H1 (cell line): ENCODE data around the gene PLCL2. TPM values are rescaled to one million over a fixed set of nuclear protein-coding genes. Genes with fewer than 3 reads are reported as not detected.

ENCODE experiments used
- CTCF ChIA-PET: fragments of 300-600 bp; sonication (Branson Sonifier 250); formaldehyde crosslinking; loops from one replicate; lab custom pipeline; 2021; ENCODE audit not compliant: partially characterized antibody; lab: Charles Lee
- POLR2A ChIA-PET: fragments of 300-600 bp; sonication (Branson Sonifier 250); formaldehyde crosslinking; loops from one replicate; lab custom pipeline; 2021; ENCODE audit warnings: inconsistent platforms; ENCODE audit not compliant: partially characterized antibody; lab: Charles Lee
- DNase-seq, 2 experiments: peaks; one replicate each; pipeline versions ENCODE4 v3.0.0 to v3.0.0-alpha.2; 2010 to 2022; ENCODE audit warnings: low spot score in 2 of 2, low read depth in 1 of 2, mixed read lengths in 1 of 2
- FAIRE-seq: peaks from 2 replicates; lab custom pipeline; 2011; peaks lifted over from hg19 to GRCh38; lab: Jason Lieb, UNC
- H2AFZ ChIP-seq: 2 replicates; pipeline ENCODE4 v1.8.1; 2012; ENCODE audit warnings: low read length, inconsistent platforms
- H2AK5ac ChIP-seq: 2 replicates; pipeline ENCODE4 v1.6.1; 2013; ENCODE audit warnings: low read depth, low read length
- H2BK120ac ChIP-seq: replicated peaks from 2 replicates; pipeline ENCODE3; 2013; ENCODE audit warnings: low read depth, low read length, inconsistent platforms
- H2BK12ac ChIP-seq: 2 replicates; pipeline ENCODE4 v1.6.1; 2013; ENCODE audit warnings: low read depth, low read length
- H2BK15ac ChIP-seq: 2 replicates; pipeline ENCODE4 v1.6.1; 2013; ENCODE audit warnings: low read length
- H2BK20ac ChIP-seq: 2 replicates; pipeline ENCODE4 v1.6.1; 2013; ENCODE audit warnings: low read length
- H2BK5ac ChIP-seq: 2 replicates; pipeline ENCODE4 v1.6.1; 2013; ENCODE audit warnings: low read depth, low read length
- H3K14ac ChIP-seq: 2 replicates; pipeline ENCODE4 v1.6.1; 2013; ENCODE audit warnings: inconsistent platforms; ENCODE audit not compliant: insufficient read length
- H3K18ac ChIP-seq: 2 replicates; pipeline ENCODE4 v1.6.1; 2013; ENCODE audit warnings: low read length; ENCODE audit errors: extremely low read depth
- H3K23ac ChIP-seq: 2 replicates; pipeline ENCODE4 v1.6.1; 2013; ENCODE audit warnings: inconsistent platforms; ENCODE audit not compliant: insufficient read length
- H3K23me2 ChIP-seq: 2 replicates; pipeline ENCODE4 v1.6.1; 2013; ENCODE audit warnings: low read depth, low read length
- H3K27ac ChIP-seq: 2 replicates; pipeline ENCODE4 v1.6.1; 2011; ENCODE audit warnings: low read depth, low read length, inconsistent platforms
- H3K27me3 ChIP-seq, 4 experiments: replicated peaks in 1 of 4; 1 replicate in 1 of 4; 2 replicates in 3 of 4; pipeline versions ENCODE4 v1.6.1 to v1.8.1; 2011 to 2013; ENCODE audit warnings: low read length in 3 of 4, mild to moderate bottlenecking in 3 of 4, inconsistent platforms in 2 of 4, mixed read lengths in 2 of 4, moderate library complexity in 1 of 4; ENCODE audit not compliant: control insufficient read depth in 3 of 4, insufficient read depth in 3 of 4; ENCODE audit errors: extremely low read depth in 1 of 4
- H3K36me3 ChIP-seq, 4 experiments: 2 replicates each; pipeline versions ENCODE4 v1.6.1 to v1.8.1; 2011 to 2013; ENCODE audit warnings: mild to moderate bottlenecking in 4 of 4, low read length in 3 of 4, moderate library complexity in 2 of 4, control low read depth in 1 of 4, inconsistent platforms in 1 of 4; ENCODE audit not compliant: insufficient read depth in 4 of 4, control insufficient read depth in 2 of 4
- H3K4ac ChIP-seq: replicated peaks from 2 replicates; pipeline ENCODE3; 2013; ENCODE audit warnings: low read length, low read depth, mixed read lengths, inconsistent platforms; ENCODE audit not compliant: insufficient read length
- H3K4me1 ChIP-seq, 4 experiments: replicated peaks in 1 of 4; 1 replicate in 1 of 4; 2 replicates in 3 of 4; pipeline versions ENCODE4 v1.6.1 to v1.8.1; 2011 to 2013; ENCODE audit warnings: low read length in 3 of 4, inconsistent platforms in 2 of 4, mixed read lengths in 1 of 4; ENCODE audit not compliant: insufficient read depth in 4 of 4, control insufficient read depth in 3 of 4
- H3K4me2 ChIP-seq, 2 experiments: 2 replicates each; pipeline versions ENCODE4 v1.6.1 to v1.8.1; 2011 to 2013; ENCODE audit warnings: low read depth in 2 of 2, low read length in 2 of 2, control low read depth in 1 of 2, inconsistent platforms in 1 of 2, mild to moderate bottlenecking in 1 of 2; ENCODE audit not compliant: insufficient read depth in 1 of 2
- H3K4me3 ChIP-seq, 4 experiments: fragments of 200-600, 300-600 bp in 1 of 4; sonication (generic), shearing (Covaris generic), sonication (Bioruptor Twin) in 1 of 4; 2 replicates each; pipeline versions ENCODE4 v1.5.1 to v1.8.1; 2011 to 2016; ENCODE audit warnings: low read length in 4 of 4, low read depth in 3 of 4, control low read depth in 2 of 4, inconsistent platforms in 2 of 4, mild to moderate bottlenecking in 2 of 4, mixed read lengths in 1 of 4, moderate library complexity in 1 of 4; ENCODE audit not compliant: insufficient read depth in 2 of 4; ENCODE audit errors: extremely low read depth in 1 of 4
- H3K56ac ChIP-seq: replicated peaks from 2 replicates; pipeline ENCODE3; 2013; ENCODE audit warnings: low read depth, mild to moderate bottlenecking, mixed read lengths, low read length, inconsistent platforms; ENCODE audit not compliant: insufficient read length
- H3K79me1 ChIP-seq: 2 replicates; pipeline ENCODE4 v1.6.1; 2013; ENCODE audit warnings: low read depth, low read length, control low read depth
- H3K79me2 ChIP-seq, 2 experiments: 2 replicates each; pipeline versions ENCODE4 v1.6.1 to v1.8.1; 2012 to 2013; ENCODE audit warnings: low read length in 2 of 2, mild to moderate bottlenecking in 2 of 2, inconsistent platforms in 1 of 2; ENCODE audit not compliant: insufficient read depth in 2 of 2, control insufficient read depth in 1 of 2
- H3K9ac ChIP-seq, 4 experiments: replicated peaks in 1 of 4; 1 replicate in 1 of 4; 2 replicates in 3 of 4; pipeline versions ENCODE4 v1.6.1 to v1.8.1; 2011 to 2013; ENCODE audit warnings: low read depth in 3 of 4, low read length in 3 of 4, control low read depth in 2 of 4, mild to moderate bottlenecking in 2 of 4, moderate library complexity in 2 of 4, inconsistent platforms in 1 of 4; ENCODE audit errors: extremely low read depth in 1 of 4
- H3K9me3 ChIP-seq, 2 experiments: 2 replicates each; pipeline versions ENCODE4 v1.6.1 to v1.8.1; 2012 to 2013; ENCODE audit warnings: mild to moderate bottlenecking in 2 of 2, moderate library complexity in 2 of 2, control low read depth in 1 of 2, inconsistent platforms in 1 of 2, low read depth in 1 of 2, low read length in 1 of 2, mixed read lengths in 1 of 2; ENCODE audit not compliant: insufficient read depth in 2 of 2
- H4K20me1 ChIP-seq, 2 experiments: replicated peaks in 1 of 2; 2 replicates each; pipeline versions ENCODE3 to v1.8.1; 2011 to 2013; ENCODE audit warnings: inconsistent platforms in 2 of 2, low read length in 2 of 2, mild to moderate bottlenecking in 1 of 2; ENCODE audit not compliant: insufficient read depth in 2 of 2, control insufficient read depth in 1 of 2
- H4K5ac ChIP-seq: 2 replicates; pipeline ENCODE4 v1.6.1; 2013; ENCODE audit warnings: low read length, low read depth, mixed read lengths, inconsistent platforms; ENCODE audit not compliant: insufficient read length
- H4K8ac ChIP-seq: 2 replicates; pipeline ENCODE4 v1.8.0; 2013; ENCODE audit warnings: mild to moderate bottlenecking, moderate library complexity, low read length, inconsistent platforms; ENCODE audit not compliant: insufficient read depth; ENCODE audit errors: extremely low read depth
- H4K91ac ChIP-seq: replicated peaks from 2 replicates; pipeline ENCODE3; 2013; ENCODE audit warnings: low read length, mixed read lengths, inconsistent platforms; ENCODE audit not compliant: insufficient read length
- ASH2L ChIP-seq: fragments of 200-600, 300-600 bp; sonication (generic); IDR thresholded peaks from one replicate; pipeline ENCODE4 v1.7.1; 2017; ENCODE audit warnings: low read length
- CREB1 ChIP-seq: IDR thresholded peaks from 2 replicates; pipeline ENCODE4 v1.6.1; 2012; ENCODE audit warnings: inconsistent platforms
- E2F6 ChIP-seq: IDR thresholded peaks from 2 replicates; pipeline ENCODE4 v1.6.1; 2012; ENCODE audit warnings: inconsistent platforms
- KDM4A ChIP-seq: IDR thresholded peaks from one replicate; pipeline ENCODE4 v1.7.1; 2012; ENCODE audit warnings: low read depth, mild to moderate bottlenecking, moderate library complexity, low read length, inconsistent platforms; ENCODE audit not compliant: severe bottlenecking
- NANOG ChIP-seq: IDR thresholded peaks from 2 replicates; pipeline ENCODE4 v1.6.1; 2011; ENCODE audit warnings: low read length, low read depth, mild to moderate bottlenecking, inconsistent platforms; ENCODE audit not compliant: insufficient read depth, poor library complexity, severe bottlenecking
- PHF8 ChIP-seq: fragments of 200-600 bp; sonication (generic); conservative IDR thresholded peaks from 2 replicates; pipeline ENCODE4 v1.7.1; 2012; ENCODE audit warnings: low read depth, mild to moderate bottlenecking, inconsistent platforms, low read length, moderate library complexity
- RAD21 ChIP-seq, 2 experiments: IDR thresholded peaks in 1 of 2; conservative IDR thresholded peaks in 1 of 2; 2 replicates each; pipeline ENCODE4 v1.6.1; 2011; ENCODE audit warnings: low read depth in 2 of 2, low read length in 2 of 2, improper control_type of control experiment in 1 of 2, inconsistent platforms in 1 of 2, mild to moderate bottlenecking in 1 of 2, moderate library complexity in 1 of 2
- SAP30 ChIP-seq: fragments of 300-600 bp; sonication (generic); IDR thresholded peaks from 2 replicates; pipeline ENCODE4 v1.7.1; 2012; ENCODE audit warnings: low read length, moderate library complexity, mild to moderate bottlenecking, inconsistent platforms; ENCODE audit not compliant: insufficient read depth, insufficient replicate concordance
- TAF7 ChIP-seq: optimal IDR thresholded peaks from 2 replicates; pipeline ENCODE3; 2011; ENCODE audit warnings: low read depth, mild to moderate bottlenecking, inconsistent platforms, low read length, moderate library complexity, borderline replicate concordance
- WGBS, 2 experiments: shearing (Covaris generic) in 1 of 2; methylation state at CpG; one replicate each; pipeline versions ENCODE4 v1.1.6 to v1.1.7; 2013 to 2015; ENCODE audit warnings: low lambda C conversion rate in 2 of 2, mixed read lengths in 2 of 2, inconsistent platforms in 1 of 2, low coverage in 1 of 2, missing lambda C conversion rate in 1 of 2; ENCODE audit not compliant: insufficient replicate concordance in 2 of 2, insufficient coverage in 1 of 2, insufficient read length in 1 of 2; ENCODE audit errors: extremely low coverage in 1 of 2, missing lambda C conversion rate in 1 of 2; 5-methylcytosine and 5-hydroxymethylcytosine counted together
- polyA plus RNA-seq, 7 experiments: library from polyadenylated mRNA; depleted of rRNA in 3 of 7; stranded (reverse) in 5 of 7; unstranded in 2 of 7; fragments of >200 nt in 5 of 7; fragments of 200-250 nt in 2 of 7; gene quantifications; 1 replicate in 5 of 7; 2 replicates in 1 of 7; 4 replicates in 1 of 7; pipeline versions ENCODE4 v1.2.1 to v1.2.3, GENCODE V29; 2011 to 2013; ENCODE audit warnings: missing spikeins in 2 of 7, mixed read lengths in 2 of 7
- total RNA-seq: library from RNA; stranded (reverse); fragmentation: NEBNext Ultra II Directional; extraction: Animal tissue kit (Norgen Biotek cat#: 25700); gene quantifications from 2 replicates; pipeline ENCODE4 v1.2.1, GENCODE V29; 2021
- TF ChIP-seq, protein P1 (sequence below): IDR thresholded peaks from 2 replicates; pipeline ENCODE4 v1.6.1; 2012; ENCODE audit warnings: low read length, inconsistent platforms

The PLCL2 gene
- total and polyA plus RNA-seq, 2 of the 8 experiments (the other 6 are each of a cell fraction or from before 2014, with no cell fraction given): 3.5 to 6.8 TPM

GRCh38 chr3:17027318-17027717 lies 142.6 kb downstream of the PLCL2 start:
- no peak overlapping the region for H2AFZ ChIP-seq
- no peak overlapping the region for H2BK15ac ChIP-seq
- H2BK12ac ChIP-seq: no peak overlapping the region
- peaks cover 0 to 5% (median under 1%) of the 10 kb centered on the region in 4 experiments; a peak in 2 of 7 replicates for H3K4me1 ChIP-seq
- no peak overlapping the region for H3K18ac ChIP-seq
- H4K5ac ChIP-seq: no peak overlapping the region
- H3K4me2 ChIP-seq: no peak overlapping the region
- 89% methylated on average over 1 of the region's 1 CpG; no CpG with 5 or more reads in 1 of the 2 experiments for WGBS, 2 experiments
- no peak overlapping the region for H3K56ac ChIP-seq
- no peak overlapping the region for H3K9ac ChIP-seq
- no peak overlapping the region for H4K8ac ChIP-seq
- H4K20me1 ChIP-seq: no peaks in the 10 kb centered on the region
- no peak overlapping the region for H3K4me3 ChIP-seq
- POLR2A ChIA-PET: no interaction called here
- no peak overlapping the region for H2BK5ac ChIP-seq
- FAIRE-seq (no peak), DNase-seq (no peak)
- CTCF ChIA-PET: interaction anchor here (0.7 to 1.3 kb wide), 3 partner anchors 10 to 370 kb away, joined by 3 read pairs; no protein-coding TSS in a partner anchor
- H3K4ac ChIP-seq: no peak overlapping the region
- no peaks in the 10 kb centered on the region for H3K36me3 ChIP-seq
- H3K27ac ChIP-seq: no peak overlapping the region
- H3K27me3 ChIP-seq: no peaks in the 10 kb centered on the region
- H3K79me1 ChIP-seq: no peaks in the 10 kb centered on the region
- H2AK5ac ChIP-seq: no peak overlapping the region
- no peaks in the 10 kb centered on the region for H3K79me2 ChIP-seq
- H2BK20ac ChIP-seq: no peak overlapping the region
- no peak overlapping the region for H2BK120ac ChIP-seq
- no peaks in the 10 kb centered on the region for H3K23me2 ChIP-seq
- H3K23ac ChIP-seq: no peak overlapping the region
- TF ChIP-seq TAF7: no peak
- no peak for TF ChIP-seq ASH2L
- TF ChIP-seq NANOG: no peak
- TF ChIP-seq CREB1: no peak
- no peak for TF ChIP-seq RAD21 (IDR thresholded peaks at IDR 0.05 in 1 of 2, conservative IDR thresholded peaks at IDR 0.05 in 1 of 2; ENCODE audit: low read depth in 2 of 2, low read length in 2 of 2)
- no peak for TF ChIP-seq SAP30
- no peak for TF ChIP-seq KDM4A
- TF ChIP-seq, protein P1, sequence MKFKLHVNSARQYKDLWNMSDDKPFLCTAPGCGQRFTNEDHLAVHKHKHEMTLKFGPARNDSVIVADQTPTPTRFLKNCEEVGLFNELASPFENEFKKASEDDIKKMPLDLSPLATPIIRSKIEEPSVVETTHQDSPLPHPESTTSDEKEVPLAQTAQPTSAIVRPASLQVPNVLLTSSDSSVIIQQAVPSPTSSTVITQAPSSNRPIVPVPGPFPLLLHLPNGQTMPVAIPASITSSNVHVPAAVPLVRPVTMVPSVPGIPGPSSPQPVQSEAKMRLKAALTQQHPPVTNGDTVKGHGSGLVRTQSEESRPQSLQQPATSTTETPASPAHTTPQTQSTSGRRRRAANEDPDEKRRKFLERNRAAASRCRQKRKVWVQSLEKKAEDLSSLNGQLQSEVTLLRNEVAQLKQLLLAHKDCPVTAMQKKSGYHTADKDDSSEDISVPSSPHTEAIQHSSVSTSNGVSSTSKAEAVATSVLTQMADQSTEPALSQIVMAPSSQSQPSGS: no peak
- no peak for TF ChIP-seq E2F6
- no peak for TF ChIP-seq PHF8
- H4K91ac ChIP-seq: no peak overlapping the region
- H3K14ac ChIP-seq: no peak overlapping the region
- no peaks in the 10 kb centered on the region for H3K9me3 ChIP-seq
